HG02852 (cell line): ENCODE data around the gene DMWD.
"Not testable (repeated sequence)": the region's sequence is repeated elsewhere in the genome, so short reads cannot be mapped to it uniquely, and the experiment has no call there.

Experiments
- ATAC-seq: cut with Tn5 transposase; IDR thresholded peaks from one replicate; pipeline ENCODE4 v1.9.1; 2021; ENCODE audit warnings: mild to moderate bottlenecking, moderate library complexity; ENCODE audit not compliant: unreplicated experiment

DMWD gene

DNA sequence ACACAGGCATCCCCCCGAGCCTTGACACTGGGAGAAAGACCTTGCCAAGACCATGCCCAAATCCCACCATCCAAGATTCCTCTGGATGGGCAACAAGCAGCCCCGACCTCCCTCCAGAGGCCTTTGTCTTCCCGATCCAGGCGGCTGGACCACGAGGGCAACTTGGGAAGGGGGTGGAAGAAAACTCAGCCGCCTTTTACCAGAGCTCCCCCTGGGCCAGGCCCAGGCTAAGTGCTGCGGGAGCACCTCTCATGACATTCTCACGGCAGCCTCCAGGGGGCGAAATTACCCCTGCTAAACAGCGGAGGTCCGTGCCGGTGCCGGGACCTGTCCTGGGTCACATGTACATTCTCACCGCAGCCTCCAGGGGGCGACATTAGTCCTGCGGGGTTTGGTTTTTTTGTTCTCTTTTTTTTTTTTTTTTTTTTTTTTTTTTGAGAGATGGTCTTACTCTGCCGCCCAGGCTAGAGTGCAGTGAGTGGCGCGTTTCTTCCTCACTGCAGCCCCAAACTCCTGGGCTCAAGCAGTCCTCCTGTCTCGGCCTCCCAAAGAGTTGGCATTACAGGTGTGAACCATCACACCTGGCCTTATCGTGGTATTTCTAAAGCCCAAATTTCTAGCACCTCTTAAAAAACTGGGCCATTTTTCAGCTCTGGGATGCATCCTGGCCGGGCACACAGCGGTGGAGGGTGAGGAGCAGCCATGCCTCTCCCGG, 24.5 kb upstream of the DMWD start:
- ATAC-seq = peak; percentile 81

DNA sequence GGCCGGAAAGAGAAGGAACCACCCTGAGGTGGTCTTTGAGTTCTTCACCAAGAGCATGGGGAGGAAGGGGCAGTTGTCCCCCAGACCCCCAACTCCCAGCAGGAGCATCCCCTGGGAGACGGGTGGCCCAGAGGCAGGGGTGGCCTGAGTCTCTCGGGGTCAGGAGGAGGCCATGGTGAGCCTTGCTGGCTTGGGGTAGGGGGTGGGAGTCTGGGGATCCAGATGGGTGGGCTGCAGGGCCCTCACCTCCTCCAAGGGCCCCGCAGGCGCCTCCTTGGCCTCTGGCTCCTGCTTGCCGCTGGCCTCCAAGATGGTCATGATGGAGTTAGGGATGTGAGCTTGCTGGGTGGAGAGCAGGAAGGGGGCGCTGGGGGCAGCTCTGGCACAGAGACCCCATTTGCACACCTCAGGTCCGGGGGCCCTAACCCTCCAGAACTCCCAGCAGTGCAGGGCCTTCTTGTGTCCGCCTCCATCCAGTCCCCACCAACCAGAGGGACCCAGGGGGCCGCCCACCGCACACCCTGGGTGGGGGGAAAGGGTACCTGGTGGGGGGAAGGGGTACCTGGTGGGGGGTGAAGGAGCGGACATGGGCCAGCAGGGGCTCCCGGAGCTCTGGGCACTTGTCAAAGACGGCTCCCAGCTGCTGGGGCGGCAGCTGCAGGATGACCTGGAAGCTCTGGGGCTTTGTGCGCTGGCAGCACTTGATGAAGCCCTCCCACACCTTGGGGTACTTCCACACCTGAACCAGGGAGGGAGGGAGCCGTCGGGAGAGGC, 23.8 kb upstream of the DMWD start:
- ATAC-seq = no peak

DNA sequence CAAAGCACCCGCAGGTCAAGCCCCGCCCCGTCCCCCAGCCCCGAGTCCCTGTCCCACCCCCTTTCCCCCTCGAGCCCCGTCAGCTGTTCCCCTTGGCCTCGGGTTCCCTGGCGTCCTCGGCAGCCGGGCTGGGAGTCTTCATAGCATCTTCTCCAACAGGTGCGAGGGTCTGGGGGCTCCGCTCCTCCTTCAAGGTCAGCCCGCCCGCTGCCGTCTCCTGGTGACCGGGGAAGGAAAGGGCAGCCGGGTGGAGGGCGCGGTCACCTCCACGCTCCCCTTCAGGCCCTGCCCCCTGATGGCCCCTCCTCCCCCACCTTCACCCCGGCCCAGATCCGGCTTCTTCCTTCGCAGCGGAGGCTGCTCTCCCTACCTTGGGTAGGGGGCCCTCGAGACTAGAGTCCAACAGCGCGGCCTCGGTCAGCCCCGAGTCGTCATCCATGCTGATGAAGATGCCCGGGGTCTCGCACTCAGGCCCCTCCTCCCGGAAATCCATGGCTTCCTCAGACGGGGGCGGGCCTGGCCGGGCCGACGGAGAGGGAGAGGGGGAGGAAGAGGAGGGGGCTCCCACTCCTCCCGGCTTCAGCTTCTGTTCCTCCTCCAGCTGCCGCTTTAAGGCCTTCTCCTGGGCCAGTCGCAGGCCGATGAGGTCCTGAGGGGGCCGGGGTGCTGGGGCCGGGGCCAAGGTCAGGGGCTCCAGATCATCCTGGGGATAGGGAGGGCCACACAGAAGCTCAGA, 23.0 kb upstream of the DMWD start:
- ATAC-seq = no peak

DNA sequence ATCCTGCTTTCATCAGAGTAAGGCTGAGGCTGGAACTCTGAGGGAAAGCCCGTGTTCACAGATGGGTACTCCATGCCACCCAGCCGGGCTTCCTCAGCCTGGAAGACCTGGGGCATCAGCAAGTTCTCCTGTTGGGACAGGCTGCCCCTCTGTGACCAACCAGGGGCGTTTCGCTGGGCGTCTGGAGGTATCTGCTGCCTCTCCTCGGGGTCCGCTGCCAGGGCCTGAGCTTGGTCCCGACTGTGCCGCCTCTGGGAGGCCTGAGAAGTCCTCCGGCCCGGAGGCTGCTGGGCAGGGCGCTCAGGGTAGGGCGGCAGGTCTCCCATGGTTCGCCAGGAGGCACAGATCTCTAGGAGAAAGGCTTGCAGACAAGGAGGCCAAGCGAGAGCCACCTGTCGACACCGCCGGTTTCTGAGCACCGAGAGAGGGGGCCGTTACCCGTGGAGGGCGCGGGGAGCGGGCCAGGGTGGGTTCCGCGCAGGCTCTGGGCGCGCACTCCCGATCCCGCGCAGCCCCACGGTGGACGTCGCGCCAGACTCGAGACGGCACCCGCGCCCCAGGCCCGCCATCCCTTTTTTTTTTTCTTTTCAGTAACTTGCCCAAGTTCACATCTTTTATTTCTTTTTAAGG, 22.3 kb upstream of the DMWD start, which contains the start of gene RSPH6A:
RSPH6A (minus strand) TSS at position 458 of the 630 bp plus-strand sequence; CDS start at position 326, 132 bp downstream.
- no peak for ATAC-seq

DNA sequence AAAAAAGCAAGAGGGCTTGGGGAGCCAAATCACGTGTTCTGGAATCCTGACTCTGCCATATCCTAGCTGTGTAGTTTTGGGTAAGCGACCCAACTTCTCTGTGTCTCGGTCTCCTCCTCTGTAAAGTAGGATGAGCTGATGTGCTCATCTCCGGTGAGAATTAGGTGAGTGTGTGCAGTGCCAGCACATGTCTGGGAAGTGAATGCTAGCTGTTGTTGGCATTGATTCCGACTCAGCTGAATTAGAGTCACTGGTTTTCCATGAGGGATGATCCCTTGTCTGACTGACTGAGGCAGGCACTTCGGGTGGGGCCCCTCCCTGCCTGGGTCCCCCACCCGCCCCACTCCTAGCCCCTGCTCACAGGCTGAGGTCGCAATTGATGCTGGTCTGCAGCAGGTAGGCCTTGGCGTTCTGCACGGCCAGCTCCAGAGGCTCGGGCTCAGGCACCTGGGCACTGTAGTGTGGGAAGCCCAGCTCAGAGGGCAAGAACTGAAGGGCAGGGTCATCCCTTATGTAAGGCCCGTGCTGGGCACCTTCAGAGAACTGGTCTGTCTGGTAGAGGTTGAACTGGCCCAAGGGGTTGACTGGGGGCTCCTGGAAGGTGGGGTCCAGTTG, 21.6 kb upstream of the DMWD start:
- no peak for ATAC-seq

DNA sequence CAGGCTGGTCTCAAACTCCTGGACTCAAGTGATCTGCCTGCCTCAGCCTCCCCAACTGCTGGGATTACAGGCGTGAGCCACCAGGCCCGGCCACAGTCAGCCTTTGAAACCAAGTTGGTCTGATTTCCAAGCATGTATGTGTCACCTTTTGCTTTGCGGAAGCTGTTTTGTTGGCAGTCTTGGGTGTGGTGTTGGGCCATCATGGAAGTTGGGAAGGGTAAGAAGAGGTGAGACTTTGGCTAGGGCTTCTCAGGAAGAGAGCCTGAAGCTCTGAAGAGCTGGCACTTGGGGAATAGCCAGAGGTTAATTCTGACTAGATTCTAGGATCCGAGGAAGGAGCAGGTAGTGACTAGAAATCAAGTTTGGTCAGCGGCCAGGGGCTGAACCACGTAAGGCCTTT, 19.7 kb upstream of the DMWD start:
- ATAC-seq = no peak

DNA sequence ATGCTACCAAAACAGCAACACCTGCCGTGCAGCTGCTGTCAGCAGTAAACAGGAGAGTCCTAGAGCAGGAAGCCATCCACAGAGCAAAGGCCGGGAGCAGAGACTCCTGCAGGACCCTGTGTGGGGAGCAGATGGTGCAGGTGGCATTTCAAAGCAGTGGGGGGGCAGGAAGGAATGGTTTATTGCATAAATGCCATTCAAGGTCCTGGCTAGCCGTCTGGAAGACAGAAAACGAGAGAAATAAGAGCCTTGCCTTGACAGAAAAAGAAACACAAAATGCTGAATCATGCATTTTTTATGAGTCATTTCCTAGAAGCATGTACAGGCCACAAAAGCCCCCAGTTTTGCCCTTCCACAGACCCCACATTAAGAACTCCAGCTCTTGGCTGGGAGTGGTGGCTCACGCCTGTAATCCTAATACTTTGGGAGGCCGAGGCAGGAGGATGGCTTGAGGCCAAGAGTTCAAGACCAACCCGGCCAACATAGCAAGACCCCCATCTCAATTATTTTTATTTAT, 17.1 kb upstream of the DMWD start:
- ATAC-seq = no peak

DNA sequence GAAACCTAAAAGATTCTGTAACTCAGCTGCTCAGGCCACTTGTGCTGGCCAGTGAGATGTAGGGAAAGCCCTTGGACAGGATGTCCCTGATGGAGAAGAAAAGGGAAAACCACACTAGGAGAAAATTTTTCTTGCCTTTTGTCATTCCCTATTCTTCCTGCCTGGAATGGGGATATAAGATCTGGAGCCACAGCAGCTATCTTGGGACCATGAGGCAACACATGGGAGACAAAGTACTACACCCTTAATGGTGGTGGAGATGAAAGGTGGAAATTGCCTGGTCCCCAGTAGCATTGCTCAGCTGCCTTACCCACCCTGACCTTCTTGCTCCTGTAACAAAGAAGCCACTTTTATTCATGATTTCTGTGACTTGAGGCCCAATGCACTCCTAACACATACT, 13.1 kb upstream of the DMWD start:
- ATAC-seq = no peak

DNA sequence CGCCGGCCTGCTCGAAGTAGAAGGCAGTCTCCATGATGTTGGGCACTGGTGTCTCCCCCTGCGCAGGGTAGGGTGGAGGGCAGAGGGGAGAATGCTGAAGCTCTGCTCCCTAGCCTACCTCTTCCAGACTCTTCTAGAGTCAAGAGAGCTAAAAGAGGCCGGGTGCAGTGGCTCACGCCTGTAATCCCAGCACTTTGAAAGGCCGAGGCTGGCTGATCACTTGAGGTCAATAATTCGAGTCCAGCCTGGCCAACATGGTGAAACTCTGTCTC, 12.2 kb upstream of the DMWD start:
- ATAC-seq = no peak

DNA sequence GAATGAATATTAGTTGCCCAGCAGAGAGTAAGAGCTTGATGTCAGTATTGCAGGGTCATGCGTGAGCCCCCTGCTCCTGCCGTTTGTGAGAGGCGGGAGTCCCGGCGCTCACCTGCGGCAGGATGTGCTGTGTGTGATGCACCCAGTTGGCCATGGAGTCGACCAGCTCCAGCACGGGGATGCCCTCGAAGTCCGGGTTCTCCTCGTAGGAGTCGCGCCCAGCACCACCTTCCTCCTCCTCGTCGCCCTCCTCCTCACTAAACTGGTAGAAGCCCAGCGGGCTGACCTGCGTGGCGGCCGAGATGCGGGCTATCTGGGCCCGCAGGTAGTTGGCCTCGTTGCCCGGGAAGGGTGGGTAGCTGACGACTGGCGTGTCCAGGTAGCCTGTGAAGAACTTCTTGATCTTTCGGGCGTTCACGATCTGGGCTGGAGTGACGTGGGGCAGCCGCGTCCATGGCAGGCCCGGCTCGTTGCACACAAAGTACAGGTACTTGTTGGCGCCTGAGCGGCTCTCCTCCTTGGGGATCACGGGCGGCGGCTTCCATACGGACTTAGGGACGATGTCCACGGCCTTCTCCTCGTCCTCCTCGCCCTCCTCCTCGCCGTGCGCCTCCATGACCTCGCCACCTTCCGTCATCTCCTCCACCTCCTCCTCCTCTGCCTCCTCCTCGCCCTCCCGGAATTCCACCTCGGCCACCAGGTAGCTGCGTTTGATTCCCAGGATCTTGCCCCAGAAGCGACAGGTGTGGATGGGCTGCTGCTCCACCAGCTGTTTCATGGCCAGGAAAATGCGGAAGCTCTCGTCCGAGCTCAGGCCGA, 11.7 kb upstream of the DMWD start:
- ATAC-seq = no peak

DNA sequence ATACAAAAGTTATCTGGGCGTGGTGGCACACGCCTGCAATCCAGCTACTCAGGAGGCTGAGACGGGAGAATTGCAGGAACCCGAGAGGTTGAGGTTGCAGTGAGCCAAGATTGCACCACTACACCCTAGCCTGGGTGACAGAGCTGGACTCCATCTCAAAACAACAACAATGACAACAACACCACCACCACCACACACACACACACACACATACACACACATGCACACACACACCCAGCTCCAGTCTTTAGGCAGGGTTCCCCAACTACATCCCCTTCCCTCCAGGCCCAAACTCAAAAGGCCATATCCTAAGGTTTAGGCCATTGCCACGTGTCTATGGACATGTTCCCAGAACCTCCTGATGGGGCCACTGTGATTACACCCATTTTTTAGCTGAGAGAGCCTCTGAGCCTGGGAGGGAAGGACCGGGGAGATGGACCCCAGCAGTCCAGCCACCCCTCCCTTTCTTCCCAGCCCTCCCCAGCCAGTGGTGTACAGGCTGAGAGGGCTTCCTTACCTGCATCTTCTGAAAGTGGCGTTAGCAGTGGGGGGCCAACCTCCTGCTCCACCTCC, 9.0 kb upstream of the DMWD start:
- no peak for ATAC-seq

DNA sequence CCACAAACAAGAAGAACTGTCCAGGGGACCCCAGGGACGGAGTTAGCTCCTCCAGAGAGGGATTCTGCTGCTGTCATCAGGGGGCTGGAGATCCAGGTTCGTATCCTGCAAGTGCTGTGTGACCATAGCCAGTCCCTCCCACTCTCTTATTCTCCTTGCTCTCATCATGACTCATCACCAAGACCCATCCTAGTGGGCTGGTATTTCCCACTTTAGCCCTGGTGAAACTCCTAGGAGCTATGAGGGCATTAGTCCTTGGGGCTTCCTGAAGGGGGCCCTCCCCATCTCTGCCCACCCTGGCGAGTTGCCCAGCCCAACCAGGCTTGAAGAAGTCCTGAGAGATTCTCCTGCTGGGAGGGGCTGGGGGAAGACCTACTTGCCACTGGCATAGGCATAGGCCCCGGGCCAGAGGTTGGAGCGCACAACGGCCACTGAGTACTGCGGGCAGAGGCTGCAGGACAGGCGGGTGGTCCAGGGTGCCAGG, 7.5 kb upstream of the DMWD start:
- no peak for ATAC-seq

DNA sequence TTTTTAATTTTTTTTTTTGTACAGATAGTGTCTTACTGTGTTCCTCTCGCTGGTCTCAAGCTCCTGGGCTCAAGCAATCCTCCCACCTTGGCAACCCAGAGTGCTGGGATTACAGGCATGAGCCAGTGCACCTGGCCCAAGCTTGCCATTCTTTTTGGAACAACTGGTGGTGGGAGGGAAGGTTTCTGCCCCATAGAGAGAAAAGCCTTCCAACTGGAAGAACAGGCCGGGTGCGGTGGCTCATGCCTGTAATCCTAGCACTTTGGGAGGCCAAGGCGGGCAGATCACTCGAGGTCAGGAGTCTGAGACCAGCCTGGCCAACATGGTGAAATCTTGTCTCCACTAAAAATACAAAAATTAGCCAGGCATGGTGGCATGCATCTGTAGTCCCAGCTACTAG, 6.9 kb upstream of the DMWD start:
- not testable (repeated sequence) for ATAC-seq

DNA sequence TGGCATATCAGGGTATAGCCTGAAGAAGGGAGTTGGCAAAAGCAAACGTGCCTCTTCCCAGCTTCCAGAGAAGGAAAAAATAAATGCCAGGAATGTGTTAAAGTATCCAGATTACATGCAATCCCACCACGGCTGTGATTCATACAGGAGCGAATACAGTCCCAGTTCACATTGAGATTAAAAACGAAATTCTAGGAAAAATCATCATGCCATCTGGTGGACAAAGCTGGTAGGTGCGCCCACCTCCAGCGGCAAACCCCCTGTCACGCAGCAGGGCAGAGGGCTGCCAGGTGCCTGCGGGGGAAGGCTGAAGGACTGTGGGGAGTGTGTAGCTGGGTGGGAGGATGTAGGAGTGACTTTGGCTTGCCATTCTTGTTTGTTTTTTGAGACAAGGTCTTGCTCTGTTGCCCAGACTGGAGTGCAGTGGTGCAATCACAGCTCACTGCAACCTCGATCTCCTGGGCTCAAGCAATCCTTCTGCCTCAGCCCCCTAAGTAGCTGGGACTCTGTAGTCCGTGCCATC, 6.4 kb upstream of the DMWD start:
- ATAC-seq = no peak

DNA sequence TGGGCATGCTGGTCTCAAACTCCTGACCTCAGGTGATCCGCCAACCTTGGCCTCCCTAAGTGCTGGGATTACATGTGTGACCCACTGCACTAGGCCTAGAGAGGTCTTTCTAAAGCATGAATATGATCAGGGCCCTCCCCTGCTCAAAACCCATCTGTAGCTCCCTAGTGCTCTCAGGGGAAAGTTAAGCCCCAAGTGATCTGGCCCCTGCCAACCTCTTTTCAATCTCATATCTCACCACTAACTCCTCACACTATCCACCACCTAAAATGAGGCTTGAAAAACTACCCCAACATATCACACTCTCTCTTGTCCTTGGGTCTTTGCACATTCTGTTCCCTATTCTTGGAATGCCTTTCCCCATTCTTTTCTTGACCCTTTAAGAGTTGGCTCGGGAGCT, 2.0 kb upstream of the DMWD start:
- ATAC-seq = no peak

DNA sequence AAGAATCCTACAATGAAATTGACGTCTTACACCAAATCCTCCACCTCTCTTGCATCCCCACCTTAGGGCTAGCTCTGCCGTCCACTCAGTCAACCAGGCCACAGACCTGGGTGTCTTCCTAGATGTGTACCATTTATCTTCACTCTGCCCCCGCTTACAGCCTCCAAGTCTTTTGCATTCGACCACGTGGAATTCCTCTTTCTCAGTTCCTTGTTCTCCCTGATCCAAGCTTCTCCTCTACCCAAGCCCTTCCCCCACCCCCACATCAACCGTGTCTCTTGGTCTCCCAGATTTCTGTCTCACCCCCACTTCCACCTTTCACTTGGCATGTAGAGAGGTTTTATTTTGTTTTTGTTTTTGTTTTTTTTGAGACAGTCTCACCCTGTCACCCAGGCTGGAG, 1.2 kb upstream of the DMWD start:
- ATAC-seq = no peak

DNA sequence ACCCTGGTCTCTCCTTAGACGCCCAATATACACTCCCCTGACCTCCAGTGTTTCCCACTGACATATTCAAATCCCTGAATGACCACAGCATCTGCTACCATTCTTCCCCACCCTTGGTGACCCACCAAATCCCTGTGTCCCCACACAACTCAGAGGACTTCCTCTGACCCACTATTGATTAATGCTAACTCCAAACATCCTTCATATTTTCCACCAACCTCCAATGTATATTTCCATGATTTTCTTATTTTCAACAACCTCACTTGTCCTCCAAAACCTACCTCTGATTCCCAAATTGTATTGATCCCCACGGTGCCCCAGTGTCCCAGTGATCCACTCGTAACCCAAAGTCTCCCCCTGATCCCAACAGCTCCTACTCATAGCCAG, 526 bp upstream of the DMWD start:
- ATAC-seq = no peak

DNA sequence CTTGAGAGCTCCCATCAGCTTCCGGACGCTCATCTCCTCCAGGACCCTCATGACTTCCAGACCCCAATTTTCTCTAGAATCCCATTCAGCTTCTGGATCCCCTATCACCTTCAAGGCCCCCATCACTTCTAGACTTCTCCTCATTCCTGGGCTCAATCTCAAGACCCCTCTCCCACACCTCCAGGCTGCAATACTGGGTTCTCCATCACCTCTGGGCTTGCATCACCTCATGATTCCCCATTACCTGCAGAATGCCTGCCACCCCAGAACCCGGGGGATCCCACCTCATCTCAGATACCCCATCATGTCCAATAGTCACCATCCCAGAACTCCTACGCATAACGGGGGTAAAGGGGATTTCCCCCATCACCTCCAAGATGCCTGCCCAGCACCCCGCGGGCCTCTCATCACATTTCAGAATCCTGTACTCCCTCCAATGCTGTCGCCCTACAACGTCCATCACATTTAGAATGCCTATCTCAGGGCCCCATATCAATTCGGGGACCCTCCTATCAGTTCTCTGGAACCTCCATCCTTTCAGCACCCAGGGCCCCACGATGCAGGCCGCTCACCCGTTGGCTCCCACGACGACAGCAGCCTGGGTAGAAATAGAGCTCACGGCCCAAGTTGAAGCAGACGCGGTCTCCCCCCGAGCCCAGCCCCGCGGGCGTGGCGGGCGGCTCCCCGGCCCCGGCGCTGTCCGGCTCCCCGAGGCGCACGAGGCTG, 738 bp downstream of the DMWD start:
- ATAC-seq = no peak

DNA sequence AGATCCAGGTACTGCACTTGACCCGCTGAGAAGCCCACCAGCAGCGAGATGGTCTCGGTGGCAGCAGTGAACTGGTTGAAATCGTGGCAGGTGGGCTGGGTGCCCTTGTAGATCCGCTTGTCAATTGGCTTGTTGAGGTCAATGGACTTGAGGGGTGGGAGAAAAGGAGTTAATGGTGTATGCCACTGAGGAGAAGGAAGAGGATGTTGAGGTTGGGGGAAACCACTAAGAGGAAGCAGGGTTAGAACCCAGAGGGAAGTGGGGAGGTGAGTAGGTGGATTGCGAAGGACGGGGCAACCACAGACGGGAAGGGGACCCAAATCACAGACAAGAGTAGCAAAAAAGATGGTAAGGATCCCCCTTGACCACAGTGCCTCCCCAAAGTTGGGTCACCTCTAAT, 1.7 kb downstream of the DMWD start:
- no peak for ATAC-seq
